DND-41 (cell line): ENCODE results near the gene HID1.
"Not testable (repeated sequence)": the region's sequence is repeated elsewhere in the genome, so short reads cannot be mapped to it uniquely, and the experiment has no call there.

ENCODE experiments used
- ATAC-seq: fragments of 200-7000 bp; cut with Tn5 transposase; 3 replicates; pipeline ENCODE4 v1.9.1; 2021; ENCODE audit warnings: low read depth; ENCODE audit not compliant: insufficient read depth
- DNase-seq: peaks from one replicate; pipeline ENCODE4 v3.0.0-alpha.2; 2020
- H2AFZ ChIP-seq: 2 replicates; pipeline ENCODE4 v1.6.0; 2012; ENCODE audit warnings: low read depth, low read length
- H3K27ac ChIP-seq: 2 replicates; pipeline ENCODE4 v1.5.1; 2012; ENCODE audit warnings: low read length, inconsistent platforms
- H3K27me3 ChIP-seq: fragments of 200-600 bp; sonication (generic); 2 replicates; pipeline ENCODE4 v1.6.0; 2012; ENCODE audit warnings: low read length, mild to moderate bottlenecking, inconsistent platforms; ENCODE audit not compliant: insufficient read depth, poor library complexity
- H3K36me3 ChIP-seq: 2 replicates; pipeline ENCODE4 v1.5.1; 2012; ENCODE audit warnings: low read length, inconsistent platforms; ENCODE audit not compliant: insufficient read depth
- H3K4me1 ChIP-seq: 2 replicates; pipeline ENCODE4 v1.5.1; 2012; ENCODE audit warnings: mild to moderate bottlenecking, low read length; ENCODE audit not compliant: insufficient read depth
- H3K4me2 ChIP-seq: 2 replicates; pipeline ENCODE4 v1.6.0; 2012; ENCODE audit warnings: mild to moderate bottlenecking, moderate library complexity, low read length, inconsistent platforms; ENCODE audit not compliant: insufficient read depth
- H3K4me3 ChIP-seq, 2 experiments: fragments of 200-600 bp in 1 of 2; shearing (Covaris generic) in 1 of 2; 2 replicates each; pipeline ENCODE4 v1.5.1; 2012 to 2016; ENCODE audit warnings: inconsistent platforms in 2 of 2, low read length in 2 of 2, mild to moderate bottlenecking in 2 of 2, low read depth in 1 of 2, moderate library complexity in 1 of 2
- H3K79me2 ChIP-seq: 2 replicates; pipeline ENCODE4 v1.6.0; 2012; ENCODE audit warnings: low read length, inconsistent platforms; ENCODE audit not compliant: insufficient read depth
- H3K9ac ChIP-seq: 2 replicates; pipeline ENCODE4 v1.6.0; 2012; ENCODE audit warnings: low read depth, mild to moderate bottlenecking, inconsistent platforms, low read length, moderate library complexity
- H3K9me3 ChIP-seq: 2 replicates; pipeline ENCODE4 v1.5.1; 2012; ENCODE audit warnings: low read length, moderate library complexity, mild to moderate bottlenecking, inconsistent platforms; ENCODE audit not compliant: insufficient read depth, severe bottlenecking
- H4K20me1 ChIP-seq: 2 replicates; pipeline ENCODE4 v1.6.0; 2012; ENCODE audit warnings: low read length; ENCODE audit not compliant: insufficient read depth
- EZH2 ChIP-seq: IDR thresholded peaks from 3 replicates; pipeline ENCODE4 v1.6.1; 2012; ENCODE audit warnings: borderline replicate concordance, low read depth, mild to moderate bottlenecking, moderate library complexity, low read length, inconsistent platforms; ENCODE audit not compliant: severe bottlenecking
- TF ChIP-seq, protein P1 (sequence below): IDR thresholded peaks from 2 replicates; pipeline ENCODE4 v1.5.1; 2012; ENCODE audit warnings: borderline replicate concordance, low read length, moderate library complexity, mild to moderate bottlenecking; ENCODE audit not compliant: poor library complexity, severe bottlenecking; ENCODE audit errors: extremely low read depth

Gene HID1

DNA sequence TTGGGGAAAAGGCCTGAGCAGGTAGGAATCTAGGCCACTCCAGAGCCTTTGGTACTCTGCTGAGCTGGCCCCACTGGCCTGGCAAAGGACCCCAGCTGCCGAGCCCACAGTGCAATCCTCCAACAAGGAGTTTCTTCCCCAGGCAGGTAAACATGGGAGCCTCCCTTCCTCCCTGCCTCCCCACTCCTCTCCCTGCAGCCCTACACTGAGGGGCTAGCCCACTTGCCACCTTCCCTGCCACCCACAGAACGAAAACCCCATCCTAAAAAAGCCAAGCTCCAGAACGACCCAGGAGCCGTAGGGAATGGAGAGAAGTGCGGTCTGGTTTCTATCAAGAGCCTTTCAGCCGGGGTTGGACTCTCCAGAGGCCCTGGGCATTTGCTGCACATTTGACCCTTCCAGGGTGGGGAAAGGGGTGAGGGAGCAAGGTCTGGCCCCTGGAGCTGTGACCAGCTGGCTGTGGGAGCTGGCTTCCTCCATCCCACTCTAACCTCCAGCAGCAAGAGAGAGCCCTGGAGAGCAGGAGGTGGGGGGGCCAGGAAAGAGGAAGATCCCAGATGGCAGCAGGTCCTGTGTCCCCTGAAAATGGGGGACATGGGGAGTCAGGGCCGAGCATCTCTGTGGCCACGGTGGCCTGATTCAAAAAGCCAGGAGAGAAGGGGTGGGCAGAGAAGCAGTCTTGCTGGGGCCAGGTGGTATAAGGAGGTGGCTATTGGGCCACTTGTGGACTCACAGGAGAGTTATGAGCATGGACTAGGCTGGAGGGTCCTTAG lies 1.3 kb downstream of the HID1 start:
- Histone ChIP-seq H3K79me2 (no peaks in the 10 kb centered on the region), H3K27me3 (peaks cover 11% of the 10 kb centered on the region), H3K9ac (no peak overlapping the region), H2AFZ (no peak overlapping the region), H3K4me1 (peaks cover 14% of the 10 kb centered on the region), H3K4me2 (no peak overlapping the region), H3K9me3 (no peaks in the 10 kb centered on the region), H4K20me1 (peaks cover 8% of the 10 kb centered on the region; the same call in 1 of the 2 replicates), H3K27ac (no peak overlapping the region), H3K36me3 (no peaks in the 10 kb centered on the region), H3K4me3 (no peak overlapping the region)
- ATAC-seq (no peak), DNase-seq (no peak)
- no peak for TF ChIP-seq EZH2
- TF ChIP-seq, protein P1, sequence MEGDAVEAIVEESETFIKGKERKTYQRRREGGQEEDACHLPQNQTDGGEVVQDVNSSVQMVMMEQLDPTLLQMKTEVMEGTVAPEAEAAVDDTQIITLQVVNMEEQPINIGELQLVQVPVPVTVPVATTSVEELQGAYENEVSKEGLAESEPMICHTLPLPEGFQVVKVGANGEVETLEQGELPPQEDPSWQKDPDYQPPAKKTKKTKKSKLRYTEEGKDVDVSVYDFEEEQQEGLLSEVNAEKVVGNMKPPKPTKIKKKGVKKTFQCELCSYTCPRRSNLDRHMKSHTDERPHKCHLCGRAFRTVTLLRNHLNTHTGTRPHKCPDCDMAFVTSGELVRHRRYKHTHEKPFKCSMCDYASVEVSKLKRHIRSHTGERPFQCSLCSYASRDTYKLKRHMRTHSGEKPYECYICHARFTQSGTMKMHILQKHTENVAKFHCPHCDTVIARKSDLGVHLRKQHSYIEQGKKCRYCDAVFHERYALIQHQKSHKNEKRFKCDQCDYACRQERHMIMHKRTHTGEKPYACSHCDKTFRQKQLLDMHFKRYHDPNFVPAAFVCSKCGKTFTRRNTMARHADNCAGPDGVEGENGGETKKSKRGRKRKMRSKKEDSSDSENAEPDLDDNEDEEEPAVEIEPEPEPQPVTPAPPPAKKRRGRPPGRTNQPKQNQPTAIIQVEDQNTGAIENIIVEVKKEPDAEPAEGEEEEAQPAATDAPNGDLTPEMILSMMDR: no peak

DNA sequence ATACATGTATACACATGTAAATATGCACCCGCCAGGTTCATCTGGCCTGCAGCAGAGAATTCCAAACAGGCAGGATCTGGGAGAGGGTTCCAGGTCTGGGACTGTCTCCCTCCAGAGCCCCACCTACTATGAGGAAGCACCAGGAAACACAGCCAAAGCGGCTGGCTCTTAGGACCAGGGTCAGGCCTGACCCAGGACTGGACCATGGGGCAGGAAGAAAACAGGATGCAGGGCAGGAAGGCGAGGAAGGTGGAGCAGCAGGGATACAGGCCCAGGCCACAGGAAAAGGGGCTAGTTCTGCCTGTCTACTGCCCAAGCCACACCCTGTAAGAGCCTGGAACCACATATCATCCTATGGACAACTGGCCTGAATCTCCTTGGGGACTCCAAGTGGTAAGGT lies 2.2 kb downstream of the HID1 start:
- Histone ChIP-seq H3K4me3 (no peak overlapping the region), H3K79me2 (no peaks in the 10 kb centered on the region), H3K9me3 (no peaks in the 10 kb centered on the region), H3K27me3 (peaks cover 11% of the 10 kb centered on the region), H3K36me3 (no peaks in the 10 kb centered on the region), H3K9ac (no peak overlapping the region), H3K27ac (no peak overlapping the region), H2AFZ (no peak overlapping the region), H3K4me1 (peaks cover 14% of the 10 kb centered on the region), H4K20me1 (peaks cover 8% of the 10 kb centered on the region; the same call in 1 of the 2 replicates), H3K4me2 (no peak overlapping the region)
- ATAC-seq (no peak), DNase-seq (no peak)
- TF ChIP-seq EZH2: no peak
- TF ChIP-seq, protein P1: no peak

DNA sequence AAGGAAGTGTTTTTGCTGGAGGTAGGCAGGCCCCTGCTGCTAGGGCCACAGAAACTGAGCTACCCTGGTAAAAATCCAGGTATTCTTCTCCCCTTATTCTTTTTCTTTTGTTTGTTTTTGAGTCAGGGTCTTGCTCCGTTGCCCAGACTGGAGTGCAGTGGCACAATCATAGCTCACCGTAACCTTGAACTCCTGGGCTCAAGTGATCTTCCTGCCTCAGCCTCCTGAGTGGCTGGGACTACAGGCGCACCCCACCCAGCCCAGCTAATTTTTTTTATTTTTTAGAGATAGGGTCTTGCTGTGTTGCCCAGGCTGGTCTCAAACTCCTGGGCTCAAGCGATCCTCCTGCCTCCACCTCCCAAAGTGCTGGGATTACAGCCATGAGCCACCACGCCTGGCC lies 3.1 kb downstream of the HID1 start:
- H3K27ac ChIP-seq, H3K9ac ChIP-seq, H3K4me3 ChIP-seq, H3K4me2 ChIP-seq, H3K79me2 ChIP-seq, H2AFZ ChIP-seq, H3K9me3 ChIP-seq, H4K20me1 ChIP-seq, ATAC-seq, H3K36me3 ChIP-seq, H3K27me3 ChIP-seq, DNase-seq: not testable (repeated sequence)
- peaks cover 14% of the 10 kb centered on the region for H3K4me1 ChIP-seq

DNA sequence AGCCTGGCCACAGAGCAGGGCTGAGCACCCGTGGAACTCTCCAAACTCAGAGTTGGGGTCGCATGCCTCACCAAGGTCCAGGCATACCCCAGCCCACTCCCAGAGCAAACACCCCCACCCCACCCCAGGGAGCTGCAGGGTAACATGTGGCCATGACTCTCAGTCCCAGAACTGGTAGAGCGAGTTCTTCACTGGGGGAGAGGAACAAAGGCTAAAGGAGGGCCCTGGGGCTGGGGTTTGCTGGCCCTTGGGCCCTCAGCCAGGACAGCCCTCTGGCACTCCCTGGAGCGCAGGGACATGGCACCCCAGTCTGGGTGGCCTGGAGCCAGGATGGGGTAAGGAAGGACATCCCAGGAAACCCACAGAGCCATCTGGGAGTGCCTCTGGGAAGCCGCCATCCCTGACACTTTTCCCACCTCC lies 4.2 kb downstream of the HID1 start:
- no peak overlapping the region for H3K4me2 ChIP-seq
- no peak overlapping the region for H3K27ac ChIP-seq
- no peaks in the 10 kb centered on the region for H3K79me2 ChIP-seq
- no peak overlapping the region for H3K4me3 ChIP-seq
- H3K9ac ChIP-seq: no peak overlapping the region
- H4K20me1 ChIP-seq: peaks cover 8% of the 10 kb centered on the region; the same call in 1 of the 2 replicates
- H3K27me3 ChIP-seq: peaks cover 5% of the 10 kb centered on the region
- ATAC-seq (no peak), DNase-seq (no peak)
- no peak overlapping the region for H2AFZ ChIP-seq
- H3K36me3 ChIP-seq: no peaks in the 10 kb centered on the region
- no peak for TF ChIP-seq EZH2
- TF ChIP-seq, protein P1: no peak
- peaks cover 12% of the 10 kb centered on the region for H3K4me1 ChIP-seq
- no peaks in the 10 kb centered on the region for H3K9me3 ChIP-seq
